ENCODE measurements around the gene CNOT9.

Gene CNOT9

GRCh38 chr2:218582076-218582475 is 13.4 kb downstream of the CNOT9 start:
- no peak for TF ChIP-seq CTCF (IDR thresholded peaks at IDR 0.05)
- no peaks in the 10 kb centered on the region for H3K27me3 ChIP-seq
- H3K36me3 ChIP-seq = peaks cover 64% of the 10 kb centered on the region
- no peaks in the 10 kb centered on the region for H3K4me1 ChIP-seq (ENCODE audit: control insufficient read depth in 1 of 2, insufficient read depth in 1 of 2, low read depth in 1 of 2, low read length in 1 of 2)
- H3K27ac ChIP-seq = no peak overlapping the region
- H3K9me3 ChIP-seq = no peaks in the 10 kb centered on the region
- H3K4me3 ChIP-seq (ENCODE audit: low read depth in 1 of 2, low read length in 1 of 2) = no peak overlapping the region

- Histone ChIP-seq H3K9me3 (no peaks in the 10 kb centered on the region), H3K36me3 (peaks cover 78% of the 10 kb centered on the region), H3K27ac (no peak overlapping the region), H3K4me3 (ENCODE audit: low read depth in 1 of 2, low read length in 1 of 2) (no peak overlapping the region), H3K27me3 (no peaks in the 10 kb centered on the region), H3K4me1 (ENCODE audit: control insufficient read depth in 1 of 2, insufficient read depth in 1 of 2, low read depth in 1 of 2, low read length in 1 of 2) (no peaks in the 10 kb centered on the region)
- no peak for TF ChIP-seq CTCF (IDR thresholded peaks at IDR 0.05)
These were observed 15.6 kb downstream of the CNOT9 start for GRCh38 chr2:218583983-218584850.

GRCh38 chr2:218585541-218585940 is 16.9 kb downstream of the CNOT9 start:
- H3K27ac ChIP-seq = no peak overlapping the region
- H3K4me1 ChIP-seq (ENCODE audit: control insufficient read depth in 1 of 2, insufficient read depth in 1 of 2, low read depth in 1 of 2, low read length in 1 of 2) = no peaks in the 10 kb centered on the region
- H3K4me3 ChIP-seq (ENCODE audit: low read depth in 1 of 2, low read length in 1 of 2) = no peak overlapping the region
- TF ChIP-seq CTCF (IDR thresholded peaks at IDR 0.05) = no peak
- H3K27me3 ChIP-seq = no peaks in the 10 kb centered on the region
- H3K9me3 ChIP-seq = no peaks in the 10 kb centered on the region
- H3K36me3 ChIP-seq = peaks cover 85% of the 10 kb centered on the region

- no peaks in the 10 kb centered on the region for H3K4me1 ChIP-seq (ENCODE audit: control insufficient read depth in 1 of 2, insufficient read depth in 1 of 2, low read depth in 1 of 2, low read length in 1 of 2)
- H3K9me3 ChIP-seq = no peaks in the 10 kb centered on the region
- no peaks in the 10 kb centered on the region for H3K36me3 ChIP-seq
- TF ChIP-seq CTCF (IDR thresholded peaks at IDR 0.05) = no peak
- H3K27me3 ChIP-seq = peaks cover 5% of the 10 kb centered on the region
- no peak overlapping the region for H3K4me3 ChIP-seq (ENCODE audit: low read depth in 1 of 2, low read length in 1 of 2)
- no peak overlapping the region for H3K27ac ChIP-seq
These were observed 36.8 kb downstream of the CNOT9 start for GRCh38 chr2:218605432-218605831.

- H3K9me3 ChIP-seq = no peaks in the 10 kb centered on the region
- no peak within 1 kb of the TSS for H3K4me3 ChIP-seq (ENCODE audit: low read depth in 1 of 2, low read length in 1 of 2)
- TF ChIP-seq CTCF (IDR thresholded peaks at IDR 0.05) = no peak
- peaks cover 10% of the 10 kb centered on the region for H3K27me3 ChIP-seq
- H3K4me1 ChIP-seq (ENCODE audit: control insufficient read depth in 1 of 2, insufficient read depth in 1 of 2, low read depth in 1 of 2, low read length in 1 of 2) = no peaks in the 10 kb centered on the region
- no peak within 1 kb of the TSS for H3K27ac ChIP-seq
- no peaks in the 10 kb centered on the region for H3K36me3 ChIP-seq
These were observed 38.9 kb downstream of the CNOT9 start, which contains the start of gene PLCD4 for GRCh38 chr2:218607436-218608115. TSS of gene PLCD4 (plus strand) at chr2:218607899. CDS start at chr2:218615740, 7,841 bp downstream.

Data from neutrophil (primary cell).